ENCODE data around the gene SLC9A4. TPM values are rescaled to one million over a fixed set of nuclear protein-coding genes. Genes with fewer than 3 reads are reported as not detected.

Gene SLC9A4
- total RNA-seq, 4 donors from 2014 or later: 1.2 TPM; not detected in 3

GRCh38 chr2:102442967-102443828 lies 29.8 kb upstream of the SLC9A4 start:
- no peak overlapping the region for H3K4me3 ChIP-seq
- no peaks in the 10 kb centered on the region for H3K4me1 ChIP-seq
- H3K9me3 ChIP-seq: no peaks in the 10 kb centered on the region
- H3K27me3 ChIP-seq: no peaks in the 10 kb centered on the region
- no peaks in the 10 kb centered on the region for H3K36me3 ChIP-seq
- TF ChIP-seq CTCF (IDR thresholded peaks at IDR 0.05) (peak; percentile 39 to 56 (median 48)), POLR2A (IDR thresholded peaks at IDR 0.05) (no peak)
- DNase-seq: no peak
- intact Hi-C loops (cut with DNase I; ENCODE audit: low total_unique reads): no loop called here
- no peak overlapping the region for H3K27ac ChIP-seq

GRCh38 chr2:102444233-102444632 lies 28.8 kb upstream of the SLC9A4 start:
- Histone ChIP-seq H3K27me3 (no peaks in the 10 kb centered on the region), H3K36me3 (no peaks in the 10 kb centered on the region), H3K9me3 (no peaks in the 10 kb centered on the region), H3K4me1 (no peaks in the 10 kb centered on the region), H3K27ac (no peak overlapping the region), H3K4me3 (no peak overlapping the region)
- no peak for DNase-seq
- intact Hi-C loops (cut with DNase I; ENCODE audit: low total_unique reads): no loop called here
- TF ChIP-seq POLR2A (IDR thresholded peaks at IDR 0.05) (no peak), CTCF (IDR thresholded peaks at IDR 0.05) (no peak)

- H3K4me3 ChIP-seq: no peak overlapping the region
- no peaks in the 10 kb centered on the region for H3K9me3 ChIP-seq
- no peaks in the 10 kb centered on the region for H3K27me3 ChIP-seq
- H3K36me3 ChIP-seq: no peaks in the 10 kb centered on the region
- H3K27ac ChIP-seq: no peak overlapping the region
- H3K4me1 ChIP-seq: no peaks in the 10 kb centered on the region
- intact Hi-C loops (cut with DNase I; ENCODE audit: low total_unique reads): no loop called here
- no peak for DNase-seq
- TF ChIP-seq POLR2A (IDR thresholded peaks at IDR 0.05) (no peak), CTCF (IDR thresholded peaks at IDR 0.05) (no peak)
Measured at GRCh38 chr2:102446936-102447335, 26.1 kb upstream of the SLC9A4 start.

- TF ChIP-seq CTCF (IDR thresholded peaks at IDR 0.05) (peak; percentile 24 to 55 (median 42)), POLR2A (IDR thresholded peaks at IDR 0.05) (no peak)
- intact Hi-C loops (cut with DNase I; ENCODE audit: low total_unique reads): no loop called here
- H3K9me3 ChIP-seq: no peaks in the 10 kb centered on the region
- no peaks in the 10 kb centered on the region for H3K36me3 ChIP-seq
- H3K27me3 ChIP-seq: no peaks in the 10 kb centered on the region
- H3K27ac ChIP-seq: no peak overlapping the region
- no peak overlapping the region for H3K4me3 ChIP-seq
- DNase-seq: peak in 1 of 2 donors; percentile 27
- no peaks in the 10 kb centered on the region for H3K4me1 ChIP-seq
Measured at GRCh38 chr2:102449370-102449974, 23.6 kb upstream of the SLC9A4 start.

- H3K36me3 ChIP-seq: no peaks in the 10 kb centered on the region
- intact Hi-C loops (cut with DNase I; ENCODE audit: low total_unique reads): loop anchor here (10.0 kb wide), 1 partner anchor 607 kb away; no protein-coding TSS in a partner anchor
- DNase-seq: no peak
- no peaks in the 10 kb centered on the region for H3K27me3 ChIP-seq
- TF ChIP-seq CTCF (IDR thresholded peaks at IDR 0.05) (no peak), POLR2A (IDR thresholded peaks at IDR 0.05) (no peak)
- H3K9me3 ChIP-seq: no peaks in the 10 kb centered on the region
- H3K4me3 ChIP-seq: no peak overlapping the region
- no peaks in the 10 kb centered on the region for H3K4me1 ChIP-seq
- no peak overlapping the region for H3K27ac ChIP-seq
Measured at GRCh38 chr2:102451968-102452367, 21.1 kb upstream of the SLC9A4 start.

Measured in uterus (tissue), 4 donors.